Measurements from ENCODE around the gene IRAG1.
A peak's percentile ranks its signal among the peaks of the same experiment; 100 is the strongest.

The IRAG1 gene

GRCh38 chr11:10722307-10722706 lies 28.8 kb upstream of the IRAG1 start (continued):
- no peak for TF ChIP-seq AEBP2 (tag by site-specific recombination; IDR thresholded peaks at IDR 0.05; ENCODE audit: borderline replicate concordance)
- no peak for TF ChIP-seq ZFP3 (tag by site-specific recombination; IDR thresholded peaks at IDR 0.05; ENCODE audit: low read depth)
- TF ChIP-seq, protein P1, sequence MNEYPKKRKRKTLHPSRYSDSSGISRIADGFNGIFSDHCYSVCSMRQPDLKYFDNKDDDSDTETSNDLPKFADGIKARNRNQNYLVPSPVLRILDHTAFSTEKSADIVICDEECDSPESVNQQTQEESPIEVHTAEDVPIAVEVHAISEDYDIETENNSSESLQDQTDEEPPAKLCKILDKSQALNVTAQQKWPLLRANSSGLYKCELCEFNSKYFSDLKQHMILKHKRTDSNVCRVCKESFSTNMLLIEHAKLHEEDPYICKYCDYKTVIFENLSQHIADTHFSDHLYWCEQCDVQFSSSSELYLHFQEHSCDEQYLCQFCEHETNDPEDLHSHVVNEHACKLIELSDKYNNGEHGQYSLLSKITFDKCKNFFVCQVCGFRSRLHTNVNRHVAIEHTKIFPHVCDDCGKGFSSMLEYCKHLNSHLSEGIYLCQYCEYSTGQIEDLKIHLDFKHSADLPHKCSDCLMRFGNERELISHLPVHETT (tag by site-specific recombination; IDR thresholded peaks at IDR 0.05): no peak
- TF ChIP-seq, protein P2, sequence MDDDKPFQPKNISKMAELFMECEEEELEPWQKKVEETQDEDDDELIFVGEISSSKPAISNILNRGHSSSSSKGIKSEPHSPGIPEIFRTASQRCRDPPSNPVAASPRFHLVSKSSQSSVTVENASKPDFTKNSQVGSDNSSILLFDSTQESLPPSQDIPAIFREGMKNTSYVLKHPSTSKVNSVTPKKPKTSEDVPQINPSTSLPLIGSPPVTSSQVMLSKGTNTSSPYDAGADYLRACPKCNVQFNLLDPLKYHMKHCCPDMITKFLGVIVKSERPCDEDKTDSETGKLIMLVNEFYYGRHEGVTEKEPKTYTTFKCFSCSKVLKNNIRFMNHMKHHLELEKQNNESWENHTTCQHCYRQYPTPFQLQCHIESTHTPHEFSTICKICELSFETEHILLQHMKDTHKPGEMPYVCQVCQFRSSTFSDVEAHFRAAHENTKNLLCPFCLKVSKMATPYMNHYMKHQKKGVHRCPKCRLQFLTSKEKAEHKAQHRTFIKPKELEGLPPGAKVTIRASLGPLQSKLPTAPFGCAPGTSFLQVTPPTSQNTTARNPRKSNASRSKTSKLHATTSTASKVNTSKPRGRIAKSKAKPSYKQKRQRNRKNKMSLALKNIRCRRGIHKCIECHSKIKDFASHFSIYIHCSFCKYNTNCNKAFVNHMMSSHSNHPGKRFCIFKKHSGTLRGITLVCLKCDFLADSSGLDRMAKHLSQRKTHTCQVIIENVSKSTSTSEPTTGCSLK (tag by site-specific recombination; IDR thresholded peaks at IDR 0.05): no peak
- TF ChIP-seq ZNF324 (tag by site-specific recombination; IDR thresholded peaks at IDR 0.05): no peak
- TF ChIP-seq RBAK (tag by site-specific recombination; IDR thresholded peaks at IDR 0.05): no peak
- TF ChIP-seq ZNF391 (tag by site-specific recombination; IDR thresholded peaks at IDR 0.05; ENCODE audit: borderline replicate concordance, low read depth): no peak
- TF ChIP-seq ZNF416 (tag by site-specific recombination; IDR thresholded peaks at IDR 0.05): no peak
- TF ChIP-seq ZNF555 (tag by site-specific recombination; conservative IDR thresholded peaks at IDR 0.05): no peak
- TF ChIP-seq ZNF274 (IDR thresholded peaks at IDR 0.05; ENCODE audit: low read length): no peak
- no peak for TF ChIP-seq ZNF274 (tag by site-specific recombination; IDR thresholded peaks at IDR 0.05; ENCODE audit: borderline replicate concordance)
- no peak for TF ChIP-seq MYNN (tag by site-specific recombination; IDR thresholded peaks at IDR 0.05; ENCODE audit: borderline replicate concordance)
- TF ChIP-seq ZNF24 (tag by site-specific recombination; IDR thresholded peaks at IDR 0.05): no peak
- TF ChIP-seq ZNF629 (tag by site-specific recombination; IDR thresholded peaks at IDR 0.05): no peak
- TF ChIP-seq IKZF3 (tag by site-specific recombination; IDR thresholded peaks at IDR 0.05): no peak
- TF ChIP-seq SCRT1 (tag by site-specific recombination; IDR thresholded peaks at IDR 0.05; ENCODE audit: borderline replicate concordance): no peak

DNA sequence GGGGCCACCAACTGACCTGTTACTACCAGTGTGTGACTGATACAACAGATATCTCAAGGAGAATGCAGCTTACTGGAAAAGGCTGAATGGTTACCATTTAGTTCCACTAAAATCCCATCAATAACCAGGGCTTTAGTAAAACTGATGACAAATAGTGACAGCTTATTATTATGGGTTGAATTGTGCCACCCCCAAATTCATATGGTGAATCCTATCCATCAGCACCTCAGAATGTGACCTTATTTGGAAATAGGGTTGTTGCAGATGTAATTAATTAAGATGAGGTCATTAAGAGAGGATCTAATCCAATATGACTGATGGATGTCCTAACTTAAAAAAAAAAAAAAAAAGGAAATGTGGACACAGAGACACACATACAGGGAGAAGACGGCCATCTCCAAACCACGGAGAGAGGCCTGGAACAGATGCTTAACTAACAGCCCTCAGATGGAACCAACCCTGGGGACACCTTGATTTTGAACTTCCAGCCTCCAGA lies 27.4 kb upstream of the IRAG1 start:
- TF ChIP-seq, protein P3, sequence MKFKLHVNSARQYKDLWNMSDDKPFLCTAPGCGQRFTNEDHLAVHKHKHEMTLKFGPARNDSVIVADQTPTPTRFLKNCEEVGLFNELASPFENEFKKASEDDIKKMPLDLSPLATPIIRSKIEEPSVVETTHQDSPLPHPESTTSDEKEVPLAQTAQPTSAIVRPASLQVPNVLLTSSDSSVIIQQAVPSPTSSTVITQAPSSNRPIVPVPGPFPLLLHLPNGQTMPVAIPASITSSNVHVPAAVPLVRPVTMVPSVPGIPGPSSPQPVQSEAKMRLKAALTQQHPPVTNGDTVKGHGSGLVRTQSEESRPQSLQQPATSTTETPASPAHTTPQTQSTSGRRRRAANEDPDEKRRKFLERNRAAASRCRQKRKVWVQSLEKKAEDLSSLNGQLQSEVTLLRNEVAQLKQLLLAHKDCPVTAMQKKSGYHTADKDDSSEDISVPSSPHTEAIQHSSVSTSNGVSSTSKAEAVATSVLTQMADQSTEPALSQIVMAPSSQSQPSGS (tag by site-specific recombination; IDR thresholded peaks at IDR 0.05; ENCODE audit: low read depth): 0 out of 2 replicates have a peak, but pooled peaks have one; percentile 6
- TF ChIP-seq ZNF16 (tag by site-specific recombination; IDR thresholded peaks at IDR 0.05; ENCODE audit: low read depth): no peak
- Histone ChIP-seq H3K9me3 (ENCODE audit: control insufficient read depth, insufficient read depth, low read depth, low read length) (no peaks in the 10 kb centered on the region), H3K4me1 (ENCODE audit: control insufficient read depth, insufficient read depth, low read length) (no peaks in the 10 kb centered on the region), H3K36me3 (ENCODE audit: control insufficient read depth in 2 of 2, insufficient read depth in 1 of 2, low read length in 2 of 2) (no peaks in the 10 kb centered on the region), H3K4me3 (ENCODE audit: low read depth, low read length) (no peak overlapping the region), H3K27ac (ENCODE audit: extremely low read depth, low read depth, low read length) (no peak overlapping the region)
- ChIA-PET POLR2A (interaction anchor here (0.7 kb wide), 1 partner anchor 79 kb away, joined by 4 read pairs; no protein-coding TSS in a partner anchor), CTCF (interaction anchor here (1.7 kb wide), 1 partner anchor 179 kb away, joined by 5 read pairs; the partner anchor contains the start of gene RNF141)
